HepG2 (cell line): ENCODE data around the gene AMBRA1. TPM values are rescaled to one million over a fixed set of nuclear protein-coding genes. Genes with fewer than 3 reads are reported as not detected.

Source experiments
- ADNP ChIP-seq: sonication (generic); formaldehyde crosslinking; IDR thresholded peaks from 2 replicates; pipeline ENCODE4 v1.4.0; 2020; ENCODE audit warnings: missing genetic modification reagents
- BCL6 ChIP-seq: IDR thresholded peaks from 2 replicates; pipeline ENCODE4 v1.6.1; 2016; ENCODE audit warnings: missing genetic modification reagents, missing compliant biosample characterization
- CEBPZ ChIP-seq: IDR thresholded peaks from 2 replicates; pipeline ENCODE4 v1.6.1; 2012; ENCODE audit warnings: low read length, improper control_type of control experiment
- DNMT3B ChIP-seq: conservative IDR thresholded peaks from 2 replicates; pipeline ENCODE4 v1.6.1; 2016; ENCODE audit warnings: missing biosample characterization, control low read depth
- GABPA ChIP-seq, 2 experiments: IDR thresholded peaks; 2 replicates each; pipeline ENCODE4 v1.6.1; 2011 to 2016; ENCODE audit warnings: low read depth in 2 of 2, low read length in 1 of 2, missing biosample characterization in 1 of 2, missing genetic modification characterization in 1 of 2
- ISL2 ChIP-seq: sonication (generic); formaldehyde crosslinking; IDR thresholded peaks from 2 replicates; pipeline ENCODE4 v1.5.0; 2020; ENCODE audit warnings: missing genetic modification reagents
- KAT2B ChIP-seq: fragments of 150-350 bp; IDR thresholded peaks from 2 replicates; pipeline ENCODE4 v1.6.1; 2014; ENCODE audit warnings: low read depth, low read length, borderline replicate concordance
- MIER3 ChIP-seq: IDR thresholded peaks from 2 replicates; pipeline ENCODE4 v1.6.1; 2016; ENCODE audit warnings: missing compliant biosample characterization, borderline replicate concordance
- PAWR ChIP-seq: sonication (generic); formaldehyde crosslinking; IDR thresholded peaks from 2 replicates; pipeline ENCODE4 v1.4.0; 2020; ENCODE audit warnings: missing genetic modification reagents, mild to moderate bottlenecking, borderline replicate concordance
- ZHX2 ChIP-seq, 2 experiments: sonication (generic) in 1 of 2; formaldehyde crosslinking in 1 of 2; IDR thresholded peaks; 2 replicates each; pipeline versions ENCODE4 v1.6.1 to v1.9.0; 2014 to 2022; ENCODE audit warnings: antibody characterized with exemption in 1 of 2, borderline replicate concordance in 1 of 2, inconsistent platforms in 1 of 2, low read depth in 1 of 2, missing genetic modification reagents in 1 of 2
- ZNF124 ChIP-seq: sonication (generic); formaldehyde crosslinking; IDR thresholded peaks from 2 replicates; pipeline ENCODE4 v1.4.0; 2020; ENCODE audit warnings: missing genetic modification reagents
- ZNF501 ChIP-seq: sonication (generic); formaldehyde crosslinking; IDR thresholded peaks from 2 replicates; pipeline ENCODE4 v1.5.1; 2020; ENCODE audit warnings: mild to moderate bottlenecking, moderate library complexity, missing genetic modification reagents
- ZNF552 ChIP-seq: sonication (generic); formaldehyde crosslinking; IDR thresholded peaks from 2 replicates; pipeline ENCODE4 v1.9.0; 2022; ENCODE audit warnings: missing genetic modification reagents, mild to moderate bottlenecking, borderline replicate concordance
- ZNF878 ChIP-seq: sonication (generic); formaldehyde crosslinking; IDR thresholded peaks from 2 replicates; pipeline ENCODE4 v1.8.1; 2023; ENCODE audit warnings: mild to moderate bottlenecking, missing genetic modification reagents, moderate library complexity
- ZSCAN21 ChIP-seq: sonication (generic); formaldehyde crosslinking; IDR thresholded peaks from 2 replicates; pipeline ENCODE4 v1.8.0; 2022; ENCODE audit warnings: mild to moderate bottlenecking, missing genetic modification reagents, moderate library complexity, borderline replicate concordance
- polyA plus RNA-seq, 8 experiments: library from polyadenylated mRNA; depleted of rRNA in 3 of 8; stranded (reverse) in 7 of 8; unstranded in 1 of 8; fragments of >200 nt; fragmentation: Illumina TruSeq in 4 of 8; extraction: Trizol in 4 of 8; gene quantifications; 2 replicates each; pipeline versions ENCODE4 v1.2.1 to v1.2.3, GENCODE V29; 2011 to 2016; ENCODE audit warnings: low read depth in 4 of 8, missing spikeins in 1 of 8, mixed read lengths in 1 of 8; ENCODE audit not compliant: insufficient read depth in 1 of 8
- total RNA-seq, 5 experiments: library from RNA; depleted of rRNA; stranded (reverse); fragments of >200 nt; fragmentation: Illumina TruSeq; extraction: Trizol; gene quantifications; 2 replicates each; pipeline ENCODE4 v1.2.3, GENCODE V29; 2016; ENCODE audit warnings: low read depth in 1 of 5
- TF ChIP-seq, protein P1 (sequence below): sonication (generic); formaldehyde crosslinking; IDR thresholded peaks from 2 replicates; pipeline ENCODE4 v1.4.0; 2020; ENCODE audit warnings: mild to moderate bottlenecking, missing genetic modification reagents, borderline replicate concordance
- TF ChIP-seq, protein P2 (sequence below): IDR thresholded peaks from 2 replicates; pipeline ENCODE4 v1.6.1; 2016

AMBRA1 gene
- total and polyA plus RNA-seq, 2 of the 13 experiments (the other 11 are each of a cell fraction or from before 2014, with no cell fraction given), result 15.7 to 26.0 TPM

DNA sequence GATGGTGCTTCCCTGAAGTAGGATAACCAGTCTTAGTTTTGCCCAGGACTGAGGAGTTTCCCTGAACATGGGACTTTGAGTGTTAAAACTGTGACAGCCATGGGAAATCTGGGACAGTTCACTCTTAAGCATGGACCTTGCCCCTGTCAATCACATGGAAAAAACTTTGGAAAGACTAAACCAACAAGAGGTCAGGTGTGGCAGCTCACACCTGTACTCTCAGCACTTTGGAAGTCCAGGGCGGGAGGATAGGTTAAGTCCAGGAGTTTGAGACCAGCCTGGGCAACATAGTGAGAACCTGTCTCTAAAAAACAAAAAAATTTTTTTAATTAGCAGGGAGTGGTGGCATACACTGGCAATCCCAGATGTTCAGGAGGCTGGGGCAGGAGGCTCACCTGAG lies 3.3 kb upstream of the AMBRA1 start (continued):
- TF ChIP-seq ZHX2 (IDR thresholded peaks at IDR 0.05; ENCODE audit: low read depth) (no peak), ZHX2 (CRISPR knock-in tag; IDR thresholded peaks at IDR 0.05; ENCODE audit: borderline replicate concordance) (no peak), CEBPZ (no peak), DNMT3B (CRISPR knock-in tag) (no peak), ZSCAN21 (CRISPR knock-in tag) (no peak), ZNF124 (no peak), GABPA (IDR thresholded peaks at IDR 0.05; ENCODE audit: low read depth, low read length) (no peak), GABPA (CRISPR knock-in tag; IDR thresholded peaks at IDR 0.05; ENCODE audit: low read depth) (no peak), ADNP (0 out of 2 replicates have a peak, but pooled peaks have one; percentile 18), ZNF878 (CRISPR knock-in tag) (no peak), ISL2 (CRISPR knock-in tag) (no peak), PAWR (CRISPR knock-in tag) (no peak), BCL6 (peak; percentile 49; the same call in 1 of the 2 replicates), KAT2B (no peak), ZNF552 (CRISPR knock-in tag) (no peak), MIER3 (CRISPR knock-in tag) (peak; percentile 41; the same call in 1 of the 2 replicates), ZNF501 (no peak)
- TF ChIP-seq, protein P1, sequence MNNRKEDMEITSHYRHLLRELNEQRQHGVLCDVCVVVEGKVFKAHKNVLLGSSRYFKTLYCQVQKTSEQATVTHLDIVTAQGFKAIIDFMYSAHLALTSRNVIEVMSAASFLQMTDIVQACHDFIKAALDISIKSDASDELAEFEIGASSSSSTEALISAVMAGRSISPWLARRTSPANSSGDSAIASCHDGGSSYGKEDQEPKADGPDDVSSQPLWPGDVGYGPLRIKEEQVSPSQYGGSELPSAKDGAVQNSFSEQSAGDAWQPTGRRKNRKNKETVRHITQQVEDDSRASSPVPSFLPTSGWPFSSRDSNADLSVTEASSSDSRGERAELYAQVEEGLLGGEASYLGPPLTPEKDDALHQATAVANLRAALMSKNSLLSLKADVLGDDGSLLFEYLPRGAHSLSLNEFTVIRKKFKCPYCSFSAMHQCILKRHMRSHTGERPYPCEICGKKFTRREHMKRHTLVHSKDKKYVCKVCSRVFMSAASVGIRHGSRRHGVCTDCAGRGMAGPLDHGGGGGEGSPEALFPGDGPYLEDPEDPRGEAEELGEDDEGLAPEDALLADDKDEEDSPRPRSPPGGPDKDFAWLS, result no peak
- TF ChIP-seq, protein P2, sequence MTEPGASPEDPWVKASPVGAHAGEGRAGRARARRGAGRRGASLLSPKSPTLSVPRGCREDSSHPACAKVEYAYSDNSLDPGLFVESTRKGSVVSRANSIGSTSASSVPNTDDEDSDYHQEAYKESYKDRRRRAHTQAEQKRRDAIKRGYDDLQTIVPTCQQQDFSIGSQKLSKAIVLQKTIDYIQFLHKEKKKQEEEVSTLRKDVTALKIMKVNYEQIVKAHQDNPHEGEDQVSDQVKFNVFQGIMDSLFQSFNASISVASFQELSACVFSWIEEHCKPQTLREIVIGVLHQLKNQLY (CRISPR knock-in tag), result no peak
